Stomach (tissue), 9 donors: ENCODE measurements around the gene NPTX1. TPM values are rescaled to one million over a fixed set of nuclear protein-coding genes. Genes with fewer than 3 reads are reported as not detected.
A peak's percentile ranks its signal among the peaks of the same experiment; 100 is the strongest.

Source experiments
- DNase-seq, 2 donors: peaks; one replicate each; pipeline versions ENCODE4 v3.0.0 to v3.0.0-alpha.2; 2013 to 2019
- H3K27ac ChIP-seq, 5 donors: fragments of 200-600 bp in 4 of 5; sonication (generic) in 4 of 5; one replicate each; pipeline ENCODE4 v1.5.1; 2013 to 2019; ENCODE audit warnings: mild to moderate bottlenecking in 1 of 5, moderate library complexity in 1 of 5
- H3K27me3 ChIP-seq, 3 donors: fragments of 200-600 bp; sonication (generic); one replicate each; pipeline ENCODE4 v1.5.1; 2017 to 2019; ENCODE audit warnings: mixed run types in 1 of 3
- H3K36me3 ChIP-seq, 4 donors: fragments of 200-600 bp; sonication (generic); 1 replicate in 3 of 4; 2 replicates in 1 of 4; pipeline ENCODE4 v1.5.1; 2016 to 2019
- H3K4me1 ChIP-seq, 4 donors: fragments of 200-600 bp; sonication (generic); one replicate each; pipeline ENCODE4 v1.5.1; 2016 to 2019
- H3K4me3 ChIP-seq, 4 donors: fragments of 200-600 bp; sonication (generic) in 3 of 4; one replicate each; pipeline ENCODE4 v1.5.1; 2016 to 2019; ENCODE audit warnings: mild to moderate bottlenecking in 1 of 4
- H3K9me3 ChIP-seq, 4 donors: fragments of 200-600 bp; sonication (generic); one replicate each; pipeline ENCODE4 v1.5.1; 2016 to 2019
- CTCF ChIP-seq, 7 experiments: fragments of 450-650 bp in 4 of 7; fragments of 200-600 bp in 3 of 7; sonication (generic) in 3 of 7; IDR thresholded peaks; one replicate each; pipeline ENCODE4 v1.5.1; 2016 to 2019; ENCODE audit warnings: antibody characterized with exemption in 7 of 7, control low read depth in 2 of 7, mild to moderate bottlenecking in 1 of 7
- EP300 ChIP-seq: sonication (generic); formaldehyde crosslinking; IDR thresholded peaks from one replicate; pipeline ENCODE4 v1.6.1; 2017; ENCODE audit warnings: antibody characterized with exemption
- POLR2A ChIP-seq, 4 donors: fragments of 450-650 bp; IDR thresholded peaks; one replicate each; pipeline ENCODE4 v1.6.1; 2016; ENCODE audit warnings: antibody characterized with exemption in 4 of 4, control low read depth in 2 of 4, mild to moderate bottlenecking in 1 of 4, moderate library complexity in 1 of 4
- POLR2AphosphoS5 ChIP-seq, 3 donors: sonication (generic); formaldehyde crosslinking; IDR thresholded peaks; one replicate each; pipeline ENCODE4 v1.6.1; 2016; ENCODE audit warnings: antibody characterized with exemption in 3 of 3
- WGBS, 5 donors: extraction: QIAGEN DNeasy Blood & Tissue Kit in 3 of 5; methylation state at CpG; one replicate each; pipeline versions ENCODE4 v1.1.5 to v1.1.7; 2013 to 2018; 5-methylcytosine and 5-hydroxymethylcytosine counted together
- intact Hi-C: fragments of 100-400 bp; cut with DNase I; formaldehyde crosslinking; loops from one replicate; pipeline ENCODE4 v1.15.1; 2023; ENCODE audit warnings: low total_unique reads
- polyA plus RNA-seq, 3 donors: library from polyadenylated mRNA; stranded (reverse); fragments of 200-250 nt; gene quantifications; one replicate each; pipeline ENCODE4 v1.2.3, GENCODE V29; 2013
- total RNA-seq, 5 donors: library from RNA; depleted of rRNA; stranded (reverse); fragments of >200 nt; gene quantifications; one replicate each; pipeline versions ENCODE4 v1.1.0 to v1.2.3, GENCODE V29; 2014 to 2016
- donor health status: healthy with polysubstance abuse.
- donor health status: Bipolar disorder and iron deficiency.
- donor health status: healthy.

The NPTX1 gene
- total and polyA plus RNA-seq, 8 donors: 0.31 to 9.3 (median 2.0) TPM; not detected in 1

- H3K36me3 ChIP-seq: peaks cover 0 to 6% (median 2%) of the 10 kb centered on the region in 4 donors
- peaks cover 0 to 27% (median 0%) of the 10 kb centered on the region in 3 donors for H3K27me3 ChIP-seq
- H3K4me1 ChIP-seq: no peaks in the 10 kb centered on the region
- DNase-seq: no peak
- no peak overlapping the region for H3K4me3 ChIP-seq
- intact Hi-C loops: no loop called here
- WGBS, 5 donors: 67 to 93% (median 88%) methylated on average over 3 to 4 of the region's 4 CpGs
- no peaks in the 10 kb centered on the region for H3K9me3 ChIP-seq
- TF ChIP-seq EP300 (no peak), POLR2A (IDR thresholded peaks at IDR 0.05) (no peak), POLR2AphosphoS5 (IDR thresholded peaks at IDR 0.05) (no peak), CTCF (IDR thresholded peaks at IDR 0.05) (no peak)
- H3K27ac ChIP-seq: no peak overlapping the region
These were observed 33.6 kb downstream of the NPTX1 start for GRCh38 chr17:80442764-80443163.

- Histone ChIP-seq H3K4me3 (no peak overlapping the region), H3K4me1 (no peaks in the 10 kb centered on the region), H3K27me3 (peaks cover 0 to 27% (median 0%) of the 10 kb centered on the region in 3 donors), H3K27ac (no peak overlapping the region), H3K36me3 (peaks cover 0 to 9% (median 3%) of the 10 kb centered on the region in 4 donors), H3K9me3 (no peaks in the 10 kb centered on the region)
- DNase-seq: no peak
- intact Hi-C loops: no loop called here
- 81 to 93% (median 85%) methylated on average over 12 of the region's 12 CpGs for WGBS, 5 donors
- TF ChIP-seq POLR2A (IDR thresholded peaks at IDR 0.05) (no peak), POLR2AphosphoS5 (IDR thresholded peaks at IDR 0.05) (no peak), CTCF (IDR thresholded peaks at IDR 0.05) (no peak), EP300 (no peak)
These were observed 34.1 kb downstream of the NPTX1 start for GRCh38 chr17:80442323-80442659.

- Histone ChIP-seq H3K27me3 (peaks cover 0 to 27% (median 0%) of the 10 kb centered on the region in 3 donors), H3K36me3 (peaks cover 0 to 13% (median 5%) of the 10 kb centered on the region in 4 donors), H3K9me3 (no peaks in the 10 kb centered on the region), H3K4me3 (no peak overlapping the region), H3K4me1 (no peaks in the 10 kb centered on the region), H3K27ac (no peak overlapping the region)
- DNase-seq: no peak
- intact Hi-C loops: no loop called here
- WGBS, 5 donors: 86 to 91% (median 89%) methylated on average over 13 to 14 of the region's 14 CpGs
- no peak for TF ChIP-seq EP300
- TF ChIP-seq CTCF (IDR thresholded peaks at IDR 0.05): no peak
- TF ChIP-seq POLR2A (IDR thresholded peaks at IDR 0.05): no peak
- TF ChIP-seq POLR2AphosphoS5 (IDR thresholded peaks at IDR 0.05): no peak
These were observed 34.6 kb downstream of the NPTX1 start for GRCh38 chr17:80441598-80442322.

- Histone ChIP-seq H3K4me3 (no peak overlapping the region), H3K27ac (no peak overlapping the region), H3K27me3 (peaks cover 0 to 27% (median 0%) of the 10 kb centered on the region in 3 donors), H3K9me3 (no peaks in the 10 kb centered on the region), H3K4me1 (no peaks in the 10 kb centered on the region), H3K36me3 (peaks cover 0 to 13% (median 7%) of the 10 kb centered on the region in 4 donors)
- 37 to 47% (median 45%) methylated on average over 14 of the region's 14 CpGs for WGBS, 5 donors
- intact Hi-C loops: no loop called here
- TF ChIP-seq CTCF (IDR thresholded peaks at IDR 0.05): no peak
- TF ChIP-seq POLR2A (IDR thresholded peaks at IDR 0.05): no peak
- no peak for TF ChIP-seq EP300
- TF ChIP-seq POLR2AphosphoS5 (IDR thresholded peaks at IDR 0.05): no peak
- peak in 1 of 2 donors; percentile 87 for DNase-seq
These were observed 35.3 kb downstream of the NPTX1 start for GRCh38 chr17:80441133-80441578.
